Skeletal muscle tissue (tissue), 4 donors: ENCODE measurements around the gene SPACA7. TPM values are rescaled to one million over a fixed set of nuclear protein-coding genes. Genes with fewer than 3 reads are reported as not detected.

Source experiments
- H3K27ac ChIP-seq: one replicate; pipeline ENCODE4 v1.7.0; 2013; ENCODE audit warnings: mild to moderate bottlenecking, low read depth, low read length, inconsistent platforms
- H3K27me3 ChIP-seq, 3 donors: one replicate each; pipeline ENCODE4 v1.7.0; 2013; ENCODE audit warnings: low read length in 3 of 3; ENCODE audit not compliant: control insufficient read depth in 3 of 3, insufficient read depth in 3 of 3
- H3K36me3 ChIP-seq, 3 donors: one replicate each; pipeline ENCODE4 v1.7.0; 2013; ENCODE audit warnings: low read length in 3 of 3; ENCODE audit not compliant: control insufficient read depth in 3 of 3, insufficient read depth in 3 of 3
- H3K4me1 ChIP-seq, 3 donors: one replicate each; pipeline ENCODE4 v1.7.0; 2013; ENCODE audit warnings: low read length in 3 of 3, mild to moderate bottlenecking in 3 of 3; ENCODE audit not compliant: control insufficient read depth in 3 of 3, insufficient read depth in 3 of 3
- H3K4me3 ChIP-seq, 3 donors: one replicate each; pipeline ENCODE4 v1.7.0; 2013; ENCODE audit warnings: low read length in 3 of 3
- H3K9ac ChIP-seq, 3 donors: one replicate each; pipeline ENCODE4 v1.7.0; 2013; ENCODE audit warnings: low read length in 3 of 3, mild to moderate bottlenecking in 3 of 3, moderate library complexity in 2 of 3, low read depth in 1 of 3
- H3K9me3 ChIP-seq, 3 donors: one replicate each; pipeline ENCODE4 v1.7.0; 2013; ENCODE audit warnings: low read length in 3 of 3; ENCODE audit not compliant: control insufficient read depth in 3 of 3
- total RNA-seq: library from RNA; depleted of rRNA; stranded (reverse); fragments of >200 nt; gene quantifications from one replicate; pipeline ENCODE4 v1.2.3, GENCODE V29; 2014
- donor health status: Osteomylitis.

SPACA7 gene
- total RNA-seq, 1 donor from 2014 or later, result not detected

- Histone ChIP-seq H3K27me3 (peaks cover 3 to 38% (median 7%) of the 10 kb centered on the region in 3 donors), H3K4me1 (no peaks in the 10 kb centered on the region), H3K27ac (no peak overlapping the region), H3K4me3 (no peak overlapping the region), H3K36me3 (no peaks in the 10 kb centered on the region), H3K9me3 (no peaks in the 10 kb centered on the region), H3K9ac (no peak overlapping the region)
These were observed 74.2 kb downstream of the SPACA7 start for GRCh38 chr13:112450118-112450903.

GRCh38 chr13:112450904-112451240 is 74.7 kb downstream of the SPACA7 start:
- Histone ChIP-seq H3K4me3 (no peak overlapping the region), H3K27ac (no peak overlapping the region), H3K9ac (no peak overlapping the region), H3K9me3 (no peaks in the 10 kb centered on the region), H3K36me3 (no peaks in the 10 kb centered on the region), H3K4me1 (no peaks in the 10 kb centered on the region), H3K27me3 (peaks cover 3 to 36% (median 4%) of the 10 kb centered on the region in 3 donors)

- no peak overlapping the region for H3K27ac ChIP-seq
- H3K9me3 ChIP-seq, result no peaks in the 10 kb centered on the region
- H3K4me1 ChIP-seq, result no peaks in the 10 kb centered on the region
- no peaks in the 10 kb centered on the region for H3K36me3 ChIP-seq
- H3K4me3 ChIP-seq, result no peak overlapping the region
- peaks cover 0 to 36% (median 3%) of the 10 kb centered on the region in 3 donors for H3K27me3 ChIP-seq
- H3K9ac ChIP-seq, result no peak overlapping the region
These were observed 75.6 kb downstream of the SPACA7 start for GRCh38 chr13:112451512-112452379.

- no peaks in the 10 kb centered on the region for H3K36me3 ChIP-seq
- no peak overlapping the region for H3K9ac ChIP-seq
- no peak overlapping the region for H3K27ac ChIP-seq
- H3K27me3 ChIP-seq, result peaks cover 0 to 30% (median 3%) of the 10 kb centered on the region in 3 donors
- no peaks in the 10 kb centered on the region for H3K9me3 ChIP-seq
- no peak overlapping the region for H3K4me3 ChIP-seq
- H3K4me1 ChIP-seq, result no peaks in the 10 kb centered on the region
These were observed 76.4 kb downstream of the SPACA7 start for GRCh38 chr13:112452380-112453206.

- Histone ChIP-seq H3K27me3 (peaks cover 0 to 28% (median 3%) of the 10 kb centered on the region in 3 donors), H3K4me1 (no peaks in the 10 kb centered on the region), H3K9me3 (peaks cover 0 to under 1% (median 0%) of the 10 kb centered on the region in 3 donors), H3K9ac (no peak overlapping the region), H3K36me3 (no peaks in the 10 kb centered on the region), H3K4me3 (no peak overlapping the region), H3K27ac (no peak overlapping the region)
These were observed 77.2 kb downstream of the SPACA7 start for GRCh38 chr13:112453207-112453829.

- peaks cover 0 to 21% (median 0%) of the 10 kb centered on the region in 3 donors for H3K27me3 ChIP-seq
- no peak overlapping the region for H3K4me3 ChIP-seq
- H3K36me3 ChIP-seq, result no peaks in the 10 kb centered on the region
- H3K4me1 ChIP-seq, result no peaks in the 10 kb centered on the region
- peaks cover 0 to 6% (median 0%) of the 10 kb centered on the region in 3 donors for H3K9me3 ChIP-seq
- no peak overlapping the region for H3K27ac ChIP-seq
- no peak overlapping the region for H3K9ac ChIP-seq
These were observed 77.9 kb downstream of the SPACA7 start for GRCh38 chr13:112453874-112454647.

- Histone ChIP-seq H3K9me3 (peaks cover 0 to 6% (median 0%) of the 10 kb centered on the region in 3 donors), H3K9ac (no peak overlapping the region), H3K4me1 (no peaks in the 10 kb centered on the region), H3K27ac (no peak overlapping the region), H3K27me3 (peaks cover 0 to 20% (median 0%) of the 10 kb centered on the region in 3 donors), H3K4me3 (no peak overlapping the region), H3K36me3 (no peaks in the 10 kb centered on the region)
These were observed 78.6 kb downstream of the SPACA7 start for GRCh38 chr13:112454648-112455334.

- no peaks in the 10 kb centered on the region for H3K36me3 ChIP-seq
- H3K27ac ChIP-seq, result no peak overlapping the region
- H3K27me3 ChIP-seq, result peaks cover 0 to 20% (median 0%) of the 10 kb centered on the region in 3 donors
- H3K9me3 ChIP-seq, result peaks cover 0 to 6% (median 5%) of the 10 kb centered on the region in 3 donors
- no peak overlapping the region for H3K4me3 ChIP-seq
- no peak overlapping the region for H3K9ac ChIP-seq
- no peaks in the 10 kb centered on the region for H3K4me1 ChIP-seq
These were observed 79.4 kb downstream of the SPACA7 start for GRCh38 chr13:112455476-112456059.
